ENCODE data around the gene FGF14.

DNA sequence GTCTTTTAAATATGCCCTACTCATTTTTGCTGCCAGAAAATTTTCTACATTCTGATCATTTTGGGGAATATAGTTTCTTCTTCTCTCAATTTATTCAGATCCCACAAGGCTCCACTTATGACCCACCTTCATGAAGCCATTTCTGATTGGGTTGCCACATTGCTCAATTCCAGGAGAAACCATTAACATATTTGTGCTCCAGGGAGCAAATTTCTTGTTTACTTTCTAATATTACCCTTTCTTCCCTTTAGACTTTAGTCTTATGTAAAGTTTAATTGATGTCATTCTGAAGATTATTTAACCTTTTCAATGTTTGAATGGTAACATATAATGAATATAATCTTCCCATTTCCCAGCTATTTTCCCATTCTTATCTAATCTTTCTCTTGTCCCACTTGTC is 617.5 kb downstream of the FGF14 start:
- TF ChIP-seq, protein P1, sequence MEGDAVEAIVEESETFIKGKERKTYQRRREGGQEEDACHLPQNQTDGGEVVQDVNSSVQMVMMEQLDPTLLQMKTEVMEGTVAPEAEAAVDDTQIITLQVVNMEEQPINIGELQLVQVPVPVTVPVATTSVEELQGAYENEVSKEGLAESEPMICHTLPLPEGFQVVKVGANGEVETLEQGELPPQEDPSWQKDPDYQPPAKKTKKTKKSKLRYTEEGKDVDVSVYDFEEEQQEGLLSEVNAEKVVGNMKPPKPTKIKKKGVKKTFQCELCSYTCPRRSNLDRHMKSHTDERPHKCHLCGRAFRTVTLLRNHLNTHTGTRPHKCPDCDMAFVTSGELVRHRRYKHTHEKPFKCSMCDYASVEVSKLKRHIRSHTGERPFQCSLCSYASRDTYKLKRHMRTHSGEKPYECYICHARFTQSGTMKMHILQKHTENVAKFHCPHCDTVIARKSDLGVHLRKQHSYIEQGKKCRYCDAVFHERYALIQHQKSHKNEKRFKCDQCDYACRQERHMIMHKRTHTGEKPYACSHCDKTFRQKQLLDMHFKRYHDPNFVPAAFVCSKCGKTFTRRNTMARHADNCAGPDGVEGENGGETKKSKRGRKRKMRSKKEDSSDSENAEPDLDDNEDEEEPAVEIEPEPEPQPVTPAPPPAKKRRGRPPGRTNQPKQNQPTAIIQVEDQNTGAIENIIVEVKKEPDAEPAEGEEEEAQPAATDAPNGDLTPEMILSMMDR (IDR thresholded peaks at IDR 0.05): no peak
- TF ChIP-seq FOXM1 (IDR thresholded peaks at IDR 0.05; ENCODE audit: low read depth) (no peak), RCOR1 (IDR thresholded peaks at IDR 0.05; ENCODE audit: low read length) (no peak), POLR2AphosphoS5 (IDR thresholded peaks at IDR 0.05; ENCODE audit: low read depth, low read length) (no peak), SIN3A (IDR thresholded peaks at IDR 0.05; ENCODE audit: borderline replicate concordance, low read depth, low read length) (no peak), EZH2phosphoT487 (IDR thresholded peaks at IDR 0.05; ENCODE audit: borderline replicate concordance, low read depth) (no peak), TAF1 (IDR thresholded peaks at IDR 0.05; ENCODE audit: borderline replicate concordance, low read depth, low read length) (no peak), NRF1 (IDR thresholded peaks at IDR 0.05; ENCODE audit: low read depth, low read length) (no peak), EP300 (IDR thresholded peaks at IDR 0.05; ENCODE audit: borderline replicate concordance in 1 of 2, low read depth in 1 of 2, low read length in 1 of 2) (no peak), CHD2 (IDR thresholded peaks at IDR 0.05; ENCODE audit: low read length, partially characterized antibody) (no peak)
- TF ChIP-seq, protein P2, sequence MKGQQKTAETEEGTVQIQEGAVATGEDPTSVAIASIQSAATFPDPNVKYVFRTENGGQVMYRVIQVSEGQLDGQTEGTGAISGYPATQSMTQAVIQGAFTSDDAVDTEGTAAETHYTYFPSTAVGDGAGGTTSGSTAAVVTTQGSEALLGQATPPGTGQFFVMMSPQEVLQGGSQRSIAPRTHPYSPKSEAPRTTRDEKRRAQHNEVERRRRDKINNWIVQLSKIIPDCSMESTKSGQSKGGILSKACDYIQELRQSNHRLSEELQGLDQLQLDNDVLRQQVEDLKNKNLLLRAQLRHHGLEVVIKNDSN (IDR thresholded peaks at IDR 0.05; ENCODE audit: borderline replicate concordance, low read depth): no peak
- TF ChIP-seq, protein P3, sequence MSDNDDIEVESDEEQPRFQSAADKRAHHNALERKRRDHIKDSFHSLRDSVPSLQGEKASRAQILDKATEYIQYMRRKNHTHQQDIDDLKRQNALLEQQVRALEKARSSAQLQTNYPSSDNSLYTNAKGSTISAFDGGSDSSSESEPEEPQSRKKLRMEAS (IDR thresholded peaks at IDR 0.05; ENCODE audit: low read depth): no peak

Measured in SK-N-SH (cell line).